SU-DHL-6 (cell line): ENCODE measurements around the gene IER5.

Experiments used
- EZH2phosphoT487 ChIP-seq: fragments of 200-600 bp; sonication (generic), shearing (Covaris generic); conservative IDR thresholded peaks from 2 replicates; pipeline ENCODE4 v1.6.1; 2018; ENCODE audit warnings: mild to moderate bottlenecking, antibody characterized with exemption, low read length, moderate library complexity, mixed read lengths
- TF ChIP-seq, protein P1 (sequence below): fragments of 200-600 bp; sonication (generic); IDR thresholded peaks from one replicate; pipeline ENCODE4 v1.5.1; 2017; ENCODE audit warnings: antibody characterized with exemption, mild to moderate bottlenecking, low read length, moderate library complexity; ENCODE audit not compliant: insufficient read depth, poor library complexity, severe bottlenecking

GRCh38 chr1:181061891-181062835, 26.3 kb upstream of the IER5 start:
- TF ChIP-seq, protein P1, sequence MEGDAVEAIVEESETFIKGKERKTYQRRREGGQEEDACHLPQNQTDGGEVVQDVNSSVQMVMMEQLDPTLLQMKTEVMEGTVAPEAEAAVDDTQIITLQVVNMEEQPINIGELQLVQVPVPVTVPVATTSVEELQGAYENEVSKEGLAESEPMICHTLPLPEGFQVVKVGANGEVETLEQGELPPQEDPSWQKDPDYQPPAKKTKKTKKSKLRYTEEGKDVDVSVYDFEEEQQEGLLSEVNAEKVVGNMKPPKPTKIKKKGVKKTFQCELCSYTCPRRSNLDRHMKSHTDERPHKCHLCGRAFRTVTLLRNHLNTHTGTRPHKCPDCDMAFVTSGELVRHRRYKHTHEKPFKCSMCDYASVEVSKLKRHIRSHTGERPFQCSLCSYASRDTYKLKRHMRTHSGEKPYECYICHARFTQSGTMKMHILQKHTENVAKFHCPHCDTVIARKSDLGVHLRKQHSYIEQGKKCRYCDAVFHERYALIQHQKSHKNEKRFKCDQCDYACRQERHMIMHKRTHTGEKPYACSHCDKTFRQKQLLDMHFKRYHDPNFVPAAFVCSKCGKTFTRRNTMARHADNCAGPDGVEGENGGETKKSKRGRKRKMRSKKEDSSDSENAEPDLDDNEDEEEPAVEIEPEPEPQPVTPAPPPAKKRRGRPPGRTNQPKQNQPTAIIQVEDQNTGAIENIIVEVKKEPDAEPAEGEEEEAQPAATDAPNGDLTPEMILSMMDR = no peak
- TF ChIP-seq EZH2phosphoT487 = no peak
